Ramos (cell line): ENCODE measurements around the gene CHD2.

Source experiments
- in situ Hi-C: fragments of 300-500 bp; cut with MboI; formaldehyde crosslinking; loops from one replicate; pipeline ENCODE4 v1.14.3; 2022; ENCODE audit warnings: low sequenced_read_pairs; ENCODE audit not compliant: unreplicated experiment

CHD2 gene

DNA sequence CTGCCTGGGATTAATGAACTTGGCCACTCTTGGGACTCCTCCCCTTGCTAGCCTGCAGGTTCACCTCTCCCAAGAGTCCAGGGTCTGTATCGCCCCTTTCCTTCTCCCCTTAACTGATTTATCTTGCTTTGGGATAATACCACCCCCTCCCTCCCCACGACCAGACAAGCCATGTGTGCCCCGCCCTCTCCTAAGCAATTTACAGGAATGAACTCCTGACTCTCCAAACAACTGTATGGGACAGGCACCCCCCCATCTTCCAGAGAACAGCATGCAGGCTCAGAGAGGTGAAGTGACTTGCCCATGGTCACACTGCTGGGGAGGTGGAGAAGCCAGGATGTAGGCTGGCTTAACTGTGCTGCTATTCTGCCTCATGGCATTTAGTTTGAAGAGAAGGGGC, 142.1 kb downstream of the CHD2 start:
- in situ Hi-C loops: loop anchor here (25.0 kb wide), 1 partner anchor 255 kb away; no protein-coding TSS in a partner anchor

DNA sequence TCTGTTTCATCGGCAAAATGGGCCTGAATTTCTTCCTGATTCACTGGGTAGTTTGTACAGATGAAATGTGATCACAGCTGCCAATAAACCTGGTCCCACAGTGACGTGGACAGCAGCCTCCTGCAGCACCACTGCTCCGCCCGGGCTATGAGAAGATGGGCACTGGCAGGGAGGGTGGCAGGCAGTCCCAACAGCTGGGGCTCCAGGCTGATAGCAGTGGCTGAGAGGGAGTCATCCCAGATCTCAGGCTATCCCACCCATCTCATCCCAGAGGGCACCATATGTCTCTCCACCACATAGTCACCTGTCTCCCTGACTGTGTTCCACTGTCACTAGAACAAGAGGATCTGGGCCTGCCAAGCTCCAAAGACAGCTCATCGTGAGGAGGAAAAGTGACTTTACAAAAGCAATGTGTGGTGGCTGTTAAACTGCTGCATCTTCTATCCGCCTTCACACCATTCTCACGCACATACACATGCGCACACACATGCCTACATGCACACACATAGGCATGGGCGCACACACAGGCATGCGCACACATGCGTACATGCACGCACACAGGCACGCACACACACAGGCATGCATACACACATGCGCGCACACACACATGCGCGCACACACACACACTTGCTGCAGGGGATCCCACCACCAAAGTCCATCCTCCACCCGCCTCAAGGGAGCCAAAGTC, 142.7 kb downstream of the CHD2 start:
- in situ Hi-C loops: loop anchor here (25.0 kb wide), 1 partner anchor 256 kb away; no protein-coding TSS in a partner anchor

DNA sequence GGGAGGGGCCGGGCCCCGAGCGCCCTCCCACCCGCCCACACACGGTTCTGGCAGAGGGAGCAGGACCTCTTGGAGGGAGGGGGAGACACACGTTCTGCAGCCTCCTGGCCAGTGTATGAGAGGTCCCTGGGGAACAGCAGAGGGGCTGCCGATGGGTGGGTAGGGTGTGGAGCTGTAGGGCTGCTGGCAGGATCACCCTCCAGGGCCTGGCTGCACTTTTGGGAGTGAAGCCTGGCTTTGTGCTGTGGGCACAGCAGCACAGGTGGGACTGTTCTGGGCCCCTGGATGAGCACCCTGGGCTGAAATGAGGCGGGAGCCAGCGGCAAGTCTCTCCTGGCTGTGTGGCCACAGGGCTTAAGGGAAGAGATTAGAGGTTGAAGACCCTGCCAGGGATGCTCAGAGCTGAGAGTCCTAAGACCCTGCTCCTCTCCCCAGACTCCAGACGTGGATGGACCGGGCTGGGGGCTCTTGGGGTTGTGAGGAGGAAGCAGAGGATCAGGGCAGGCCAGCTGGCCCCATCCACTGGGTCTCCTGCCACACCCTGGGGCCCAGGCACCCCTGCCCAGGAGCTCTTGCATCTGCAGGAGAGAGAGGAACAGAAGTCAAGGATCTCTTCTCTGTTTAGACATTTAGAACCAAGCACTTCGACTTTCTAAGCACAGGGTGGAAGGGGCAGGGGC, 143.6 kb downstream of the CHD2 start:
- in situ Hi-C loops: loop anchor here (25.0 kb wide), 1 partner anchor 256 kb away; no protein-coding TSS in a partner anchor

DNA sequence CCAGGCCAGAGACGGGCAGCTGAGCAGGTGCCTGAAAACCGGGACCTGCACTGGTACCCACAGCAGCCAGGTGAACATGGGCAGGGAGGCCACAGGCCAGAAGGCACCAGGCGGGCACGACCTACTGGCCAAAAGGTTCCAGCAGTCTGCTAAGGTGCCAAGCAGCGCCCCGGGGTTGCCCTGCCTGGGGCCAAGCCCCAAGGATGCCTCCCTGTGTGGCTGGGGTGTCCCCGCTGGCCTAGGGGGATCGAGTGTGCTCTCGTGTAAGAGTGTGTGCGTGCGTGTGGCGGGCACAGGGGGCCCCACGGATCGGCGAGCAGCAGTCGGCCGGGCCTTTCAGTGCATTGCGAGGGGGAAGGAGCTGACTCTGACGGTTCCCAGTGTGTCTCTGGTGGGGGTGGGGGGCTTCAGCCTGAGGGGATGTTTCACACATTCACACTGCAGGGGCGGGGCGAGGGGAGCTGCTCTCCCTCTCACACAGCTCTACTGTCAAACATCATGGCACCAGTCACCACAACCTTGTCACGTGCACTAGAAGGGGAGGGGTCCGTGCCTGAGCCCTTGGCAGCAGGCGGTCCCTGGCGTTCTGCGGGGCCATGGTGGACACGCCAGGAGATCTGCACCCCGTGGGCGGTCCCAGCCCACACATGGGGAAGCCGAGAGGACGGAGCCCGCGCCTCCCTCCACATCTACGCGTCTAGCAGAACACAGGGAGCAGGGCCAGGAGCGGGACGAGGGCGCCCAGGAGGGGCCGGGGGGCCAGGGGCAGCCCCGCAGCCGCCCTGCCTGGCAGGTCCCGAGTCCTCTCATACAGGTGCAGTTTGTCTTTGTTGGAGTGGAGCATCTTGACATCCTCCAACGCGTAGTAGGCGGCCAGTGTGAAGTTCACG, 144.4 kb downstream of the CHD2 start:
- in situ Hi-C loops: loop anchor here (25.0 kb wide), 1 partner anchor 257 kb away; no protein-coding TSS in a partner anchor

DNA sequence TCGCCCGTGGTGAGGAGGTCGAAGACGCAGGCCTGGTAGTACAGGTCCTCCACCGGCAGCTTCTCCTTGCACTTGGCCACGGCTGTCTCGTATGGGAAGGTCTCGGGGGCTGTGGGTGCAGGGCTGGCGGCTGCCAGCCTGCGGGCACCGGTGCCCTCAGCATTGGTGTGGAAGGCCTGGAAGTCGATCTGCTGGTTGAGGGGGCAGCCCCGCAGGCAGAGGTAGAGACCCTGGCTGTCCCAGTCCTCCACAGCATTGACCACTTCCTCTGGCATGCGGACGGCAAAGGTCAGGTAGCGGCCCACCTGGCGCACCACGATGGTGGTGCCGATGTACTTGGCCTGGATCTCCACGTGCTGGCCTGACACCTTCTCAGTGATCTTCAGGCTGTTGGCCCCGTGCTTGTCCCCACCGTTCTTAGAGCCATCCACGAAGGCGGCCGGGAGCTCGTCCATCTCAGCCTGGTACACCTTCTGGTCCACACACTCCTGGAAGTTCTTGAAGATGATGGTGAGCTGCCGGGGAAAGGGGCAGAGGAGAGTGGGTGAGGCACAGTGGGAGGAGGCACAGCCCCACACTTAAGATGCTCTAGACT, 145.2 kb downstream of the CHD2 start:
- in situ Hi-C loops: loop anchor here (25.0 kb wide), 1 partner anchor 258 kb away; no protein-coding TSS in a partner anchor

DNA sequence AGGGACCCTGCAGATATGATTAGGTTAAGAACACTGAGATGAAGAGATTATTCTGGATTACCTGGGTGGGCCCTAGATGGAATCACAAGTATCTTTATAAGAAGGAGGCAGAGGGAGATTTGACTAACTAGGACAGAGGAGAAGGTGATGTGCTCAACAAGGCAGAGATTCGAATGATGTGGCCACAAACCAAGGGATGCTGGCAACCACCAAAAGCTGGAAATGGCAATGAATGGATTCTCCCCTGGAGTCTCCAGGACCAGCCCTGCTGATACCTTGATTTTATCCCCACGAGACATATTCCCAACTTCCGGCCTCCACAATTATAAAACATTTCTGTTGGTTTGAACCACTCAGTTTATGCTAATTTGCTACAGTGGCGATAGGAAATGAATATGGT, 146.0 kb downstream of the CHD2 start:
- in situ Hi-C loops: loop anchor here (25.0 kb wide), 1 partner anchor 259 kb away; no protein-coding TSS in a partner anchor

DNA sequence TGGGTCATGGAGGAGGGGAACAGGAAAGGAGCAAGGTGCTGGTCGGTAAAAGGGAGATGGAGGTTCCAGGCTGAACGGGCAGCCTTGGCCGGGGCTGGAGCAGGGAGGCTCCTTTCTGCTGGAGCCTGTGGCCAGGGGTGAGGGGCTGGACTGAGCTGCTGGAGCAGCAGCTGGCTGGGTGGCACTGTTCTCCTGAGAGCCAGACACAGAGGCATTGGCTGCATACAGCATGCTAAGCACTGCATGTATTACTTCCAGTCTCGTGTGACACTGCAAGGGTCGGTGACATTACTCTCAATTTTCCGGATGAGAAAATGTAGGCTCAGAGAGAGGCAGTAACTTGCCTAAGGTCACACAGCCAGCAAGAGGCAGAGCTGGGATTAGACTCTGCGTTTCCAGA, 146.6 kb downstream of the CHD2 start:
- in situ Hi-C loops: loop anchor here (25.0 kb wide), 1 partner anchor 259 kb away; no protein-coding TSS in a partner anchor

DNA sequence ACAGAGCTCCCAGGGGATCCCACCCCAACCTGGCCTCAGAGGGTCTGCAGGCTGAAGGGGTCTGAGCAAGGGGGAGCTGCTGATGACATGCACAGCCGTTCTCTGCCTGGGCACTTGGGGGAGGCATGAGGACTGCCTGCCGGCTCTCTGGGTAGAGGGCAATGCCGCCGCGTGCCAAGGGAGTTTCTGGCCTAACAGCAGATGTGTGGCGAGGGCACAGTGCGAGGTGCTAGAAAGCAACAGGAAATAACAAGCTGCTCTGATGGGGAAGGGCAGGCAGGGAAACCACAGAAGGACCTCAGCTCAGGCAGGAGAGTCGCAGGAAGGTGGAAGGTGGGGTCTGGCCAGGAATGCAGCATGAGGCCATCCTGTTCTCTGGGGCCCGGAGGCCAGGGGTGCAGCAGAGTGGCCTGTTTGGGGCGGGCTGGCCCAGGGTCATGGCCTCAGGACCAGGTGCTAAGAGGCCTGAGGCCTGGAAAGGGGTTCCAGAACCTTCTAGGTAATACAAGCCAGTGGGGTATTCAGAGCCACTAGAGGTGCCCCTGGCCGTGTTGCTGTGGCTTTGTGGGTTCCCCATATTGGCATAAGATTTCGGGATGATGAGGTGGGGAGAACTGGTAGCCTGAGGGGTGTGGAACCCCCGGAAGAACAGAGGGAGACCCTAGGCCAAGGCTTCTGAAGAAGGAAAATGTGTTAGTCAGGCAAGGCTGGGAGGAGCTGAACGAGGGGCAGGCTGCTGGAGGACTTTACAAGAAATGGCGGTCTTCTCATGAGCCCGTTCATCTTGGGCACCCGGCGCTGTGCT, 147.7 kb downstream of the CHD2 start:
- in situ Hi-C loops: loop anchor here (25.0 kb wide), 1 partner anchor 261 kb away; no protein-coding TSS in a partner anchor

DNA sequence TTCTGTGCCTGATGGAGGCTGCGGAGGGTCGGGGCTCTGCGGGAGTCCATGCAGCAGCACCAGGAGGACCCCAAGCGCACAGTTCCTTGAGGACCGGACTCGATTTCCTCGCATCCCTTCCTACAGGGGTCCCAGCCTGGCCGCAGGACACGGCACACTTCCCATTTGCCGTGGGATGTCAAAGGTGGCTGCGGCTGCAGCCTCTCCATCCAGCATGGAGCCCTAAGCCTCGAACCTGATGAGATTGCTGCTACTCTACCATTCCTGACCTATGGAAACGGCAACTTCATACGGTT, 148.2 kb downstream of the CHD2 start:
- in situ Hi-C loops: loop anchor here (25.0 kb wide), 1 partner anchor 261 kb away; no protein-coding TSS in a partner anchor

DNA sequence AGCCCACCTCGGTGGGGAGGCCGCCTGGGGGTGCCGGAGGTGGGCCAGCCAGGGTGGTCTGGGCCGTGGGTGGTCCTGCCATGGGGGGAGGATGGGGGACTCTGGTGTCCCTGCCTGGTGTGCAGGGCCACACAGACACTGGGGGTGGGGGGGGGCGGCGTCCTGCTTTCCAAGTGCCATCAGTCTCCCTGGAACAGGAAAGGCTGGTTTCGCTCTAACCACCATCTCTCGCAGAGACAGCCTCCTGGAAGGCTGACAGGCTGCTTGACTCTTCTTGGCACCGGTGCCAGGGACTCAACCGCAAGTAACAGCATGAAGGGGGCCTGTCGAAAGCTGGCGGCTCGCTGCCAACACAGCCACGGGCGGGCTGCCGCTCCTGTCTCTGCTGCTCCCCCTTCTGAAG, 148.6 kb downstream of the CHD2 start:
- in situ Hi-C loops: loop anchor here (25.0 kb wide), 1 partner anchor 261 kb away; no protein-coding TSS in a partner anchor

DNA sequence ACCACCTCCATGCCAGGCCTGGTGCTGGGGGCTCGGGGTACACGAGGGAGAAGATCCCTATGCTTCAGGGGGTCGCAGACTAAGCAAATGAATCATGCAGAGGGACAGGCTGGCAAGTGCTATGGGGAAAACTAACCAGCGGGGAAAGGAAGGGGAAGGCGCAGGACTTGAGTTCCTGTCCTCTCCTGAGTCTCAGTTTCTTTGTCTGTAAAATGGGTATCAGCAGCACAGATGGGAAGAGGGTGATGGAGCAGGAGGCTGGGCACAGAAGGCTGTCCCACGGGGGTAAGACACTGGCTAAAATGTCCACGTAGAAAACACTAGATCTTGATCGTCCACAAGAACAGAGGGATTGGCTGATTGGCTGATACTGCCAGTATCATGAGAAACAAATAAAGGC, 149.1 kb downstream of the CHD2 start:
- in situ Hi-C loops: loop anchor here (25.0 kb wide), 1 partner anchor 262 kb away; no protein-coding TSS in a partner anchor

DNA sequence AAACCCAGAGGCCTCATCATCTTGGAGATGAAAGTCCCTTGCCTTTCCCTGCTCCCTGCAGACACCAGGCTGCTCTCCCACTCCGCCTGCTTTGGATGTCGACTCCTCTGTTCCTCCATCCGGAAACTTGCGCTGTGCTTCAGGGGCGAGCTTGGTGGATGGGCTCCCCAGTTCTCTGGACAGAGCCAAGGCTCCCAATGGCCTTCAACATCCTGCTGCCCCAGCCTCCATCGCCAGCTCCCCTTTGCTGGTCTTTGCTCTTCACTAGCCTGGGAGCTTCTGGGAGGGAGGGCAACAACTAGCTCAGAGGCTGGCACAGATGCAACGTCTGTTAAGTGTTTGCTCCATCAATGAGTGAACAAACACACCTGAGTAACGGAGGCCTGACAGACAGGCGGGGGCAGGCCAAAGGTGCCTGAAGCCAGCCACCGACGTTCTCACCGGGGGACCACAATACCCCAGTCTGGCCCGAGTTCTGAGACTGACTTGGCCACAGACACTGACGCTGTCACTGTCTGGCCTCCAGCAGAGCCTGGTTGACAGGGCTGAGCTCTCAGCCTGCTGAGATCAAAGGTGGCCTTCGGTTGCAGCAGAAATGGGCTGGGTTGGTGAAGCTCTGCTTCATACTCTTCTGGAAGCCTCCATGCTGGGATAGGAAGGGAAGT, 149.9 kb downstream of the CHD2 start:
- in situ Hi-C loops: loop anchor here (25.0 kb wide), 2 partner anchors 263 to 938 kb away; no protein-coding TSS in a partner anchor

DNA sequence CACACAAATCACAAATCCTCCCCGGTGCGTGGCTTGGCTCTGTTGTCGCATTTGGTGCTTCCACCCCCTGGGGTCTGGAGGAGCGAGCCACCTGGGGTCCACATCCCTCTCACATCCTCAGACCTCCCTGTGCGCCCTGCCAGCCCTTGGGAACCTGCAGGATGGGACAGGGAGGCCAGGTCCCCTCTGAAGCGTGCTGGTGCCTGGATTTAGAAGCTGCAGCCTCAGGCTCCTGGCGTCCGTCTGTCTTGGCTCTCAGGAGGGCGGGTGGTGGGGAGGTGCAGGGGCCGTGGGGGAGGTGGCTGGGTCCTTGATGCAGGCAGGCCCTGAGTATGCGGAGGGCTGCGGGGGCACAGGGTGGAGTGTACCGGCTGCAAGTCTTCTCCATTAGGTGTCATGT, 150.5 kb downstream of the CHD2 start:
- in situ Hi-C loops: loop anchor here (25.0 kb wide), 1 partner anchor 938 kb away; no protein-coding TSS in a partner anchor

DNA sequence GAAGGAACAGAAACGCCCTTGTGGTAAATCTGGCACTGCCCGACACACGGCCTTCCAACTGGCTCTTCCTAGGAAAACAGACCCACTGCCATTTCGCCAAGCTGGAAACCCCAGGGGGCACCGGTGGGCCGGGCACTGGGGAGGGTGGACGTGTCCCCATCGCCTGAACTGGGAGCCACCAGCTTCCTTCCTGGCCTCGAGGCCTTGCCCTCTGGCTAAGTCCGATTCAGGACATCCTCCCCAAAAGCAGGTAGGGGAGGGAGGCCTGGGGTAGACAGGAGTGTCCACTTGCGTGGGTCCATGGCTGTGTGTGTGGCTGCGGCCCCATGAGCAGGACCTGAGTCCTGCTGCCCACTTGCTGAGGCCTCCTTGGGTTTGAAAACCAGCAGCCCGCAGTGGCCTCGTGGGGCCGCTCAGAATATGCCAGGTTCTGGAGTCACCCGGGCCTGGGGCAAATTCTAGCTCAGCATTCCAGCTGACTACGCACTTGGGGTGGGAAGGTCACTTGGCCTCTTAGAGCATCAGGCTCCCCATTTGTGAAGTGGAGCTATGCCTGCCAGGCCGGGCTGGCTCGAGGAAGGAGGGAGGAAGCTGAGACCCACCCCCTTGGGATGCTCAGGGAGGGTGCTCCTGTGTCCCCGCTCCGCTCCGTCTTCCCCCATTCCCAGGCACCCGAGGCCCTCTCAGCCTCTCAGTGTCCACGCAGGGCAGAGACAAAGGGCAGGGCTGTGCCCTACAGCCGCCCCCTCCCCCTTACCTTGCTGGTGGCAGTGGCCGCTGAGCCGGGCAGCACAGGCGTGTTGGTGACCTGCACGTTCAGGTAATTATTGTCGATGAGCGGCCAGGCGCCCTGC, 151.3 kb downstream of the CHD2 start:
- in situ Hi-C loops: loop anchor here (25.0 kb wide), 1 partner anchor 939 kb away; no protein-coding TSS in a partner anchor

DNA sequence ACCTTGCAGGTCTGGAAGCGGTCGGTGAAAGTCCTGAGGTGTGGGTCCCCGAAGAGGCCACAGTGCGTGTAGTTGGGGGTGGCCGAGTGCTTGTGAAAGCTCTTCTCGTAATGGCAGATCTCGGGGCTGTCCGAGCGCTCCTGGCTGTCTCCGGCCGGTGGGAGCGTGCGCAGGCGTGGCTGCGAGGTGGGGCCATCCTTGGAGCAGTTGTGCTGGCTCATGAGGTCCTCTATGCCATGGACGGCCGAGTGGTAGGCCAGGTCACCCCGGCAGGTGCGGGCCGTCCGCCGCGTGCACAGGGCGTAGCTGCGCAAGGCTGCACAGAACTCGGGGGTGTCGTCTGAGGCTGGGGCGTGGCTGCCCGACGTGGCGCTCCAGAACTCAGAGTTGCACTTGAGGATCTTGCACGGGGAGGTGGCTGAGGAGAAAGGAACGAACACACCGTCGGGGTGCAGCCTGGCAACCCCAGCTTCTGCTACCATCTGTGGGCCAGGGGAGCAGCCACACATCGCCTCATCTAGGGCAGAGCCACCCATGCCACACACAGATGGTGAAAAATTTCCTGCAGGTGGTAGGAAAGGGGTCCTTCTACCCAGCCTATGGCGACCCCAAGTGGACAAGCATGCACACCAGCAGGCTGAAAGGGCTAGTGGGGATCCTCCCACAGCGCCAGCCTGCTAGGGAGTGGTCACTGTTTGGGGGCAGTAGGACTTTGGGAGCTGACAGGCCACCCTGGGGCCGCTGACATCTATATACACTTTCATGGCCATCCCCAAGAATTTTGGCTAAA, 152.2 kb downstream of the CHD2 start:
- in situ Hi-C loops: loop anchor here (25.0 kb wide), 1 partner anchor 940 kb away; no protein-coding TSS in a partner anchor

DNA sequence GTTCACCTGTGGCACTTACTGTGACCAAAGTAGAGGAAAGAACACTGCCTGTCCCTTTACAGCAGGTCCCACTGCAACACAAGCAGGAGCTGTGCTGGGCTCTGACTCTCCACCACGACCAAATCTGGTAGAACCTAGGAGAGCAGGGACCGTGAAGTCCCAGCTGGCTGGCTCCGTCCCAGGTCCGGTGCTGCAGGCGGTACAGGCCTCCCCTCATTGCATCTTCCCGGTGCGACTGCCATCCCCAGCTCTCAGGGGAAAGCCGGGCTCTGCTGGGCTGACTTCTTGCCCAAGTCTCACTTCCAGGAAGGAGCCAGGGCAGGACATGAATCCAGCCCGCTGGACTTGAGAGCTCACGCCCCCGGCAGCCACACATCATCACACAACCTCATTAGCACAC, 155.1 kb downstream of the CHD2 start:
- in situ Hi-C loops: loop anchor here (25.0 kb wide), 1 partner anchor 943 kb away; no protein-coding TSS in a partner anchor

DNA sequence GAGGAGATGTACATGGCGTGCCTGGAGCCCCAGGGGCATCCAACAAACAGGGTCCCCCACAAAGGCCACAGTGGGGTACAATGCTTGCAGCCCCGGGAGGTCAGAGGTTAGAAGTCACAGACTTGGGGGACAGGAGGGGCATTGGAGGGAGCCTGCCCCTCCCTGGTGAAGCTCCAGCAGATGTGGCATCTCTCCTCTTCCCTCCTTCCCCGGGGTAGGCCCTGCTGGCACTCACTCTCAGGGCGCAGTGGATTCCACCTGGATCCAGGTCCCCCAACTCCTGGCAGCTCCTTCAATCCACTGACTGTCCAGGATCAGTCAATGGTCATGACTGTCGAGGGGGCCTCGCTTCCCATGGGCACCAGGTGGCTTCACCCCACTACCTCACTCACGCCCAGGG, 156.7 kb downstream of the CHD2 start:
- in situ Hi-C loops: loop anchor here (25.0 kb wide), 1 partner anchor 945 kb away; no protein-coding TSS in a partner anchor
